Measurements from ENCODE around the gene C3orf80.
A peak's percentile ranks its signal among the peaks of the same experiment; 100 is the strongest.
"Not testable (repeated sequence)": the region's sequence is repeated elsewhere in the genome, so short reads cannot be mapped to it uniquely, and the experiment has no call there.

C3orf80 gene

DNA sequence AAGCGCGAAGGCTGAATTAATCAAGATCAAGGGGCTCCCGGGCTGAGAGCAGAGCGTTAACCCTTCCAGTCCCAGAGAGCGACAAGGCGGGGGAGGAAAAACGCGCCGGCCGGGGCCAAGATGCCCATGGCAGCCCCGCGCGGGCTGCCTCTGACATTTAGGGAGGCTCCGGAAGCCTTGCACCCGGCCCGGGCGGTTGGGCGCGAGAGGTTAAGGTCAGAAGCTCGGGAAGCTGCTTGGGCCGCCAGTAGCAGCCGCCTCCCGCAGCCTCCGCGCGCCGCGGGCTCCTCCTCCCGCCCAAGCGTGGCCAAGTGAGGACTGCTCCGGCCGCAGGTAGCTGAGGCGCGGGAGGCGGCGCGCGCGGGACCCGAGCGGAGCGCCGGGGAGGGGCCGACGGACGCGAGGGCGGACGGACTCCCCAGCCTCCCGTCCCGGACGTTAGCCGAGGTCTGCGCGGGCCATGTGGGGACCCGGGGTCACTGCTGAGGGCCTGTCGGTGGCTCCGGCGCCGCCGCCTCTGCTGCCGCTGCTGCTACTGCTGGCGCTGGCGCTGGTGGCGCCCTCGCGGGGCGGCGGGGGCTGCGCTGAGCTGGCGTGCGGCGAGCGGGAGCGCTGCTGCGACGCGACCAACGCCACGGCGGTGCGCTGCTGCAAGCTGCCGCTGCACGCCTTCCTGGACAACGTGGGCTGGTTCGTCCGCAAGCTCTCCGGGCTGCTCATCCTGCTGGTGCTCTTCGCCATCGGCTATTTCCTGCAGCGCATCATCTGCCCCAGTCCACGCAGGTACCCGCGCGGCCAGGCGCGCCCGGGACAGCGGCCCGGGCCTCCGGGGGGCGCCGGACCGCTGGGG, at the start of gene C3orf80:
Gene C3orf80, plus strand, starts transcription at position 247 of the 850 bp plus-strand sequence. Its CDS starts 214 bp downstream, at position 461.
- Histone ChIP-seq H3K79me2 (no peaks in the 10 kb centered on the region), H3K27me3 (ENCODE audit: control insufficient read depth, insufficient read depth, low read length) (peaks cover 8% of the 10 kb centered on the region), H2AFZ (peak within 1 kb of the TSS; percentile 90), H3K4me2 (ENCODE audit: low read length) (peak within 1 kb of the TSS; percentile 74), H3K9ac (no peak within 1 kb of the TSS), H3K4me1 (peaks cover 3% of the 10 kb centered on the region), H3K4me3 (ENCODE audit: low read depth, low read length) (peak within 1 kb of the TSS; percentile 50), H3K36me3 (ENCODE audit: control insufficient read depth, insufficient read depth, low read length) (no peaks in the 10 kb centered on the region), H3K9me3 (ENCODE audit: control insufficient read depth, low read length) (no peaks in the 10 kb centered on the region), H3K27ac (no peak within 1 kb of the TSS)
- TF ChIP-seq, protein P1, sequence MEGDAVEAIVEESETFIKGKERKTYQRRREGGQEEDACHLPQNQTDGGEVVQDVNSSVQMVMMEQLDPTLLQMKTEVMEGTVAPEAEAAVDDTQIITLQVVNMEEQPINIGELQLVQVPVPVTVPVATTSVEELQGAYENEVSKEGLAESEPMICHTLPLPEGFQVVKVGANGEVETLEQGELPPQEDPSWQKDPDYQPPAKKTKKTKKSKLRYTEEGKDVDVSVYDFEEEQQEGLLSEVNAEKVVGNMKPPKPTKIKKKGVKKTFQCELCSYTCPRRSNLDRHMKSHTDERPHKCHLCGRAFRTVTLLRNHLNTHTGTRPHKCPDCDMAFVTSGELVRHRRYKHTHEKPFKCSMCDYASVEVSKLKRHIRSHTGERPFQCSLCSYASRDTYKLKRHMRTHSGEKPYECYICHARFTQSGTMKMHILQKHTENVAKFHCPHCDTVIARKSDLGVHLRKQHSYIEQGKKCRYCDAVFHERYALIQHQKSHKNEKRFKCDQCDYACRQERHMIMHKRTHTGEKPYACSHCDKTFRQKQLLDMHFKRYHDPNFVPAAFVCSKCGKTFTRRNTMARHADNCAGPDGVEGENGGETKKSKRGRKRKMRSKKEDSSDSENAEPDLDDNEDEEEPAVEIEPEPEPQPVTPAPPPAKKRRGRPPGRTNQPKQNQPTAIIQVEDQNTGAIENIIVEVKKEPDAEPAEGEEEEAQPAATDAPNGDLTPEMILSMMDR (IDR thresholded peaks at IDR 0.05) = no peak

DNA sequence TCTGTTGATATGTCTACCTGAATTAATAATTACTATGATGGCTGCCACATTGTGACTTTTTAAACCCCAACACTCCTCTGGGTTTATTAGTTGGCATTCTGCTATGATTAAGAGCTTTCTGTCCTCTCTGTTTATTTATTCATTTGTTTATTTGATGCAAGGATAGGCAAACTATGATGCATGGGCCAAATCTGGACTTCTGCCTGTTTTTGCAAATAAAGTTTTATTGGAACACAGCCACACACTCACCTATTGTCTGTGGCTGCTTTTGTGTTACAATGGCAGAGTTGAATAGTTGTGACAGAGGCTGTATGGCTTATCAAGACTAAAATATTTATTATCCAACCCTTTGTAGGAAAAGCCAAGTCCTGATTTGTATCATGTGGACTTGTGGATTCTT, 48.3 kb upstream of the C3orf80 start:
- no peaks in the 10 kb centered on the region for H3K4me1 ChIP-seq
- H3K27me3 ChIP-seq (ENCODE audit: control insufficient read depth, insufficient read depth, low read length) = no peaks in the 10 kb centered on the region
- no peak overlapping the region for H2AFZ ChIP-seq
- no peaks in the 10 kb centered on the region for H3K79me2 ChIP-seq
- no peak overlapping the region for H3K4me2 ChIP-seq (ENCODE audit: low read length)
- H3K9ac ChIP-seq = no peak overlapping the region
- no peaks in the 10 kb centered on the region for H3K9me3 ChIP-seq (ENCODE audit: control insufficient read depth, low read length)
- H3K36me3 ChIP-seq (ENCODE audit: control insufficient read depth, insufficient read depth, low read length) = no peaks in the 10 kb centered on the region
- no peak overlapping the region for H3K4me3 ChIP-seq (ENCODE audit: low read depth, low read length)
- TF ChIP-seq, protein P1 (IDR thresholded peaks at IDR 0.05) = no peak
- H3K27ac ChIP-seq = no peak overlapping the region

DNA sequence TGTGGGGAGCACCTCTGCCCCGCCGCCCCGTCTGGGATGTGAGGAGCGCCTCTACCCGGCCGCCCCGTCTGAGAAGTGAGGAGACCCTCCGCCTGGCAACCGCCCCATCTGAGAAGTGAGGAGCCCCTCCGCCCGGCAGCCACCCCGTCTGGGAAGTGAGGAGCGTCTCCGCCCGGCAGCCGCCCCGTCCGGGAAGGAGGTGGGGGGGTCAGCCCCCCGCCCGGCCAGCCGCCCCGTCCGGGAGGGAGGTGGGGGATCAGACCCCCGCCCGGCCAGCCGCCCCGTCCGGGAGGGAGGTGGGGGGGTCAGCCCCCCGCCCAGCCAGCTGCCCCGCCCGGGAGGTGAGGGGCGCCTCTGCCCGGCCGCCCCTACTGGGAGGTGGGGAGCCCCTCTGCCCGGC, 46.6 kb upstream of the C3orf80 start:
- H3K9me3 ChIP-seq (ENCODE audit: control insufficient read depth, low read length); H3K36me3 ChIP-seq (ENCODE audit: control insufficient read depth, insufficient read depth, low read length); H3K4me2 ChIP-seq (ENCODE audit: low read length); H3K9ac ChIP-seq; H2AFZ ChIP-seq; H3K79me2 ChIP-seq; H3K4me3 ChIP-seq (ENCODE audit: low read depth, low read length); H3K27ac ChIP-seq; H3K27me3 ChIP-seq (ENCODE audit: control insufficient read depth, insufficient read depth, low read length); H3K4me1 ChIP-seq: not testable (repeated sequence)

DNA sequence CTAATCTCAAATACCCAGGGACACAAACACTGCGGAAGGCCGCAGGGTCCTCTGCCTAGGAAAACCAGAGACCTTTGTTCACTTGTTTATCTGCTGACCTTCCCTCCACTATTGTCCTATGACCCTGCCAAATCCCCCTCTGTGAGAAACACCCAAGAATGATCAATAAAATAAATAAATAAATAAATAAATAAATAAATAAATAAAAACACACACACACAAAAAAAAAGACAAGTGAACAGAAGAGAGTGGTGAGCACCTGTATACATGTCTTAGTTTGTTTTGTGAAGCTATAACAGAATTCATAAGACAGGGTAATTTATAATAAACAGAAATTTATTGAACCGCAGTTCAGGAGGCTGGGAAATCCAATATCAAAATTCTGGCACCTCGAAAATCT, 45.8 kb upstream of the C3orf80 start:
- H3K9me3 ChIP-seq (ENCODE audit: control insufficient read depth, low read length); H3K4me2 ChIP-seq (ENCODE audit: low read length); H3K4me3 ChIP-seq (ENCODE audit: low read depth, low read length); H3K9ac ChIP-seq; H3K36me3 ChIP-seq (ENCODE audit: control insufficient read depth, insufficient read depth, low read length); H2AFZ ChIP-seq; H3K27ac ChIP-seq; H3K4me1 ChIP-seq; H3K79me2 ChIP-seq; H3K27me3 ChIP-seq (ENCODE audit: control insufficient read depth, insufficient read depth, low read length): not testable (repeated sequence)

DNA sequence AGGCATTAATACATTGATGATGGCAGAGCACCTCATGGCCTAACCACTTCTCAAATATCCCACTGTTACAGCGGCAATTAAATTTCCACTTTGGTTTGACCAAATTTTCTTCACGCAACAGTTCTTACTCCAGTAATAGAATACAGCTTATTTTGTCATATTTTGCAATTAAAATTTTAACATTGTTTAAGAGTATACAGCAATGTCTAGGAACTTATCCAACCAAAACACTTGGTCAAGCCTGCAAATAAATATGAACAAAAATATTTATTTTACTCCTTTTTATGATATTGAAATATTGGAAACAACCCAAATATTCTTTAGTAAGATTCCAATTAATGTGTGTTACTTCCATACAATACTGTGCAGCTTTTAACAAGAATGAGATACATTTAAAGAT, 45.3 kb upstream of the C3orf80 start:
- H3K4me2 ChIP-seq (ENCODE audit: low read length) = no peak overlapping the region
- TF ChIP-seq, protein P1 (IDR thresholded peaks at IDR 0.05) = no peak
- H3K4me3 ChIP-seq (ENCODE audit: low read depth, low read length) = no peak overlapping the region
- no peaks in the 10 kb centered on the region for H3K79me2 ChIP-seq
- no peak overlapping the region for H3K27ac ChIP-seq
- no peaks in the 10 kb centered on the region for H3K27me3 ChIP-seq (ENCODE audit: control insufficient read depth, insufficient read depth, low read length)
- no peaks in the 10 kb centered on the region for H3K36me3 ChIP-seq (ENCODE audit: control insufficient read depth, insufficient read depth, low read length)
- no peak overlapping the region for H3K9ac ChIP-seq
- no peak overlapping the region for H2AFZ ChIP-seq
- no peaks in the 10 kb centered on the region for H3K9me3 ChIP-seq (ENCODE audit: control insufficient read depth, low read length)
- no peaks in the 10 kb centered on the region for H3K4me1 ChIP-seq

Measured in parathyroid adenoma (tissue), 2 donors.